ENCODE data around the gene RPL41.
"Not testable (repeated sequence)": the region's sequence is repeated elsewhere in the genome, so short reads cannot be mapped to it uniquely, and the experiment has no call there.

RPL41 gene

GRCh38 chr12:56116267-56117081 lies at the start of gene RPL41:
TSS of gene RPL41 (plus strand) at chr12:56116633.
- FAIRE-seq, result peak; percentile 68

- no peak for FAIRE-seq
These were observed 44.8 kb upstream of the RPL41 start for GRCh38 chr12:56071648-56072047.

GRCh38 chr12:56074396-56074795 lies 42.0 kb upstream of the RPL41 start:
- FAIRE-seq, result no peak

GRCh38 chr12:56077966-56078365 lies 38.5 kb upstream of the RPL41 start:
- FAIRE-seq, result not testable (repeated sequence)

- no peak for FAIRE-seq
These were observed 38.0 kb upstream of the RPL41 start for GRCh38 chr12:56078427-56078826.

- no peak for FAIRE-seq
These were observed 37.3 kb upstream of the RPL41 start for GRCh38 chr12:56078931-56079722.

GRCh38 chr12:56079723-56080555 lies 36.5 kb upstream of the RPL41 start, which contains the start of gene ERBB3:
TSS of gene ERBB3 (plus strand) at chr12:56080165. CDS start at chr12:56080301, 136 bp downstream.
- FAIRE-seq, result no peak

GRCh38 chr12:56080556-56081138 lies 35.8 kb upstream of the RPL41 start:
- no peak for FAIRE-seq

GRCh38 chr12:56081393-56082347 lies 34.8 kb upstream of the RPL41 start:
- FAIRE-seq, result no peak

- FAIRE-seq, result no peak
These were observed 34.1 kb upstream of the RPL41 start for GRCh38 chr12:56082382-56082781.

GRCh38 chr12:56082967-56083366 lies 33.5 kb upstream of the RPL41 start:
- no peak for FAIRE-seq

- no peak for FAIRE-seq
These were observed 31.4 kb upstream of the RPL41 start for GRCh38 chr12:56084958-56085543.

- no peak for FAIRE-seq
These were observed 30.3 kb upstream of the RPL41 start for GRCh38 chr12:56086096-56086495.

- no peak for FAIRE-seq
These were observed 29.8 kb upstream of the RPL41 start for GRCh38 chr12:56086608-56087007.

- FAIRE-seq, result no peak
These were observed 29.2 kb upstream of the RPL41 start for GRCh38 chr12:56087220-56087619.

- FAIRE-seq, result no peak
These were observed 18.7 kb upstream of the RPL41 start for GRCh38 chr12:56097738-56098137.

- FAIRE-seq, result no peak
These were observed 17.8 kb upstream of the RPL41 start for GRCh38 chr12:56098592-56098991.

GRCh38 chr12:56099787-56100186 lies 16.6 kb upstream of the RPL41 start:
- FAIRE-seq, result no peak

GRCh38 chr12:56101045-56101444 lies 15.4 kb upstream of the RPL41 start:
- FAIRE-seq, result no peak

GRCh38 chr12:56102683-56103065 lies 13.8 kb upstream of the RPL41 start:
- no peak for FAIRE-seq

GRCh38 chr12:56103066-56103711 lies 13.2 kb upstream of the RPL41 start:
- no peak for FAIRE-seq

Measured in TTC549 (cell line).